Fibroblast of skin of scalp (primary cell): ENCODE measurements around the gene KIAA0825.
A peak's percentile ranks its signal among the peaks of the same experiment; 100 is the strongest.

Experiments
- DNase-seq: peaks from one replicate; pipeline ENCODE4 v3.0.0-alpha.2; 2013

The KIAA0825 gene

DNA sequence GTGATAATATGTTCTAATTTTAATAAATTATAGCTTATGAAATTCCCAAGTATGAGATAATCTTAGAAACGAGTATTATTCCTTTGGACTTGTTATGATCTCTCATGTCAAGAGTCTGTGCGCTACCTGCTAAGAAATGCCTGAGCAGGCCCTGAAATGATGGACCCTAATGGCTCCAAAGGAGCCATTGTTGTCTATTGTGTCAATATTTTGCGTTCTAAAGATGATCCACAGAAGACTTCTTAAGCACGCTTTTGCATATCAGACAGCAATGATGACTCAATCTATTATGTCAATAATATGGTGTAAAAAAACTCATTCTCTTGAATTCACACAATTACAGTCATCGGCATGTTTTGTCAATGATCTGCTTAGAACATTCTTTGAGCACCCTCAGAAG, 306.1 kb downstream of the KIAA0825 start:
- no peak for DNase-seq

- DNase-seq: no peak
Measured at GRCh38 chr5:94310833-94311232, 307.6 kb downstream of the KIAA0825 start.

DNA sequence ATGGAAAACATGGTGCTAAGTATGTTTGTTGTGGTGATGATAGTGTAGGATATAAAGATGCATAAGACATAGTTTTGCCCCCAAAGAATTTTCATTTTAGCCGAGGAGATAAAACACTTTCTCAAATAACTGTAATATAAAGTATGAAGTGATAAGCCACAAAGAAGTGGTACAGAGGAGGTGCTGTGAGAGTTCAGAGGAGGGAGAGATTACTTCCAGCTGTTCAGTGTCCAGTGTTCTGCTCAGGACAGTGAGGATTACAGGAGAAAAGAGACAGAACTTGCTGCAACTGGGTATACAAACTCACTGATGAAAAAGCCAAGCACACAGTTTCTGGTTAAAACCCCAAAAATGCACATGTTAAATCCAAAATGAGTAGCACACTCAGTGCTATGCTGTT, 309.3 kb downstream of the KIAA0825 start:
- no peak for DNase-seq

- DNase-seq: no peak
Measured at GRCh38 chr5:94308442-94308841, 310.0 kb downstream of the KIAA0825 start.

- DNase-seq: no peak
Measured at GRCh38 chr5:94304146-94304545, 314.3 kb downstream of the KIAA0825 start.

DNA sequence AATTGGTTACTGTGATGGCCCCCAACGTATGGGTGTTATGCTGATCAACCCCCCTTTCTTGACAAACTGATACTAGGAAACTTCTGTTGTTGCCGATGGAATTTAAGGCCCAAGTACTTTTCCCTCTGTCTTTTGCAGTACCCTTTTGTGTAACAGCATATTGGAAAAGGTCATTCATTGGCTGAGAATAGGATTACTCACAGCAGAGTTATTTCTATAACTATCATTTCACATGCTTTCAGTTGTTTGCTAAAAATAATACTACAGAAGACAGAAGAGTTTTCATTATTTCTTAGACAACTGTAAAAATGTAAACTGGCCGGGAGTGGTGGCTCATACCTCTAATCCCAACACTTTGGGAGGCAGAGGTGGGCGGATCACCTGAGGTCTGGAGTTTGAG, 329.5 kb downstream of the KIAA0825 start:
- DNase-seq: peak; percentile 51

DNA sequence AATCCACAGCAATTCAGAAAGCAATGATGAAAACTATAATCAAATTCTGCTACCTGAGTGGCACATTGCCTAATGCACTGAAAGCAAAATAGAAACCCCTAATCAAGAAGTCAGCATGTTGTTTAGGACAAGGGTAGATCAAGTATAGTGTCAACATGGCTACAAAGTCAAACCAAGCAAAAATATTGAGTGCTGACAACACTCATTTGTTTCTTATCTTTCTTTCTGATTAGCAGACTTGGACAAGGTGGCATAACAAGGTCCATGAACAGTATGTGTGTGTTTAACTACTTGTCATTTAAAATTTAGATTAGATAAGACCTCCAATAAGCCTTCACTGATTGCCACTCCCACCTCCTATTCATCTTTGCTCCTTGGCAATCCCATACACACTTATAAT, 332.4 kb downstream of the KIAA0825 start:
- DNase-seq: no peak

- no peak for DNase-seq
Measured at GRCh38 chr5:94283093-94283492, 335.3 kb downstream of the KIAA0825 start.

- no peak for DNase-seq
Measured at GRCh38 chr5:94281236-94281801, 337.1 kb downstream of the KIAA0825 start.

DNA sequence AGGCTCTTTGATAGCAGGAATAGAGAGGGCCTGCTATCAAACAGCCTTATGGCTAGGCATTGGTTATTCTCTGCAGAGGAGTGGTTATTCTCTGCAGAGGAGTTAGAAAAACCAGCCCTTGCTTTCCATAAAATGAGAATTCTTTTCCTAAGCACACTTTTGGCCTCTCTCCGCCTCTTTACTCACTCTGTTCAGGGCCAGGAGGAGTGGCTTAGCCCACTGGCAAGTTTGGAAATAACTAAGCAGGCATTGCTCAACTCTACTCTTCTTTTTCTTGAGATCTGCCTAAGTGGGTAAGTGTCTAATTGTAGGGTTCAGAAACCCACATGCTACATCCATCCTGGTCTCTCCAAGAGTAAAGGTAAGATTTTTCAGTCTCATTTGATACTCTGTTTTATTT, 341.7 kb downstream of the KIAA0825 start:
- DNase-seq: no peak

- no peak for DNase-seq
Measured at GRCh38 chr5:94276048-94276447, 342.4 kb downstream of the KIAA0825 start.

GRCh38 chr5:94274707-94275106, 343.7 kb downstream of the KIAA0825 start:
- DNase-seq: no peak

GRCh38 chr5:94268226-94268625, 350.2 kb downstream of the KIAA0825 start:
- no peak for DNase-seq

DNA sequence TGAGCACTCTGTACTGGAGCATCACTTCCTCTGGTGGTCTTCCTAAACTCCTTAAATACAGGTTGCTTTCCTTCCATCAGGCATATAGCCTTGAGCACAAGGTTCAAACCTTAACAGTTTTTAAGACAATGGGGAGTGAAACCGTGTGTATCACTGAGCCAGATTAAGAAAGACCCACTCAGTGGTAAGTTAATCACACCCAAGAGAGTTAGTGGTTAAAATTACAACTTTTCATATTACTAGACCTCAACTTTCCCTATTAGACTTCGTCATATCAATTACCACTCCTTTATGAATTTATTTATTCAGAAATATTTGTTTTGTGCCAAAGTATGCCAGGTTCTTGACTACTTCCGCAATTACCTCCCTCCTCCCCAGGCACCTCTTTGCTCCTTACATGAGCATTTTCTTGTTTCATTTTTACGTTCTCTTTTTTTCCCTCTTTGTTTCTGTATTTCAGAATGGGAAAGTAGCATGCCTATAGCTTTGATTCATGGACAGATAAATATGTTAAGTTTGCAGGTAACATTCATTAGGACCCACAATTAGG, 351.0 kb downstream of the KIAA0825 start:
- no peak for DNase-seq

DNA sequence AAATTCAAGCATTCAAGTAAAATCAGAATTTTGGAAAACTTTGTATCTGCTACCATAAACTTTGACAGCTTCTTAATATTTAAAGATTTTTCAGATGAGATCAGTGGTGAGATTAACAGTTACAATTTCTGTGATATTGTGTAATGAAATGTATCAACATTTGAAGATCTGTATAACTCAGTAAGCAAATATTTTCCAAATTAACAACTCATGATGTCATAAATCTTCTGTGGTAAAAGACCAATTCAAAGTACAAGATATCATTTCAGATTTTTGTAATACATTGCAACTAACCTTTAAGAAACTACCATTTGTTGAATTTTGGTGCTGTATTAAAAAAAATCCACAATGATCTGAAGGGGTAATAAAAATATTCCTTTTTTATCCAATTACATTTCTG, 352.2 kb downstream of the KIAA0825 start:
- no peak for DNase-seq

DNA sequence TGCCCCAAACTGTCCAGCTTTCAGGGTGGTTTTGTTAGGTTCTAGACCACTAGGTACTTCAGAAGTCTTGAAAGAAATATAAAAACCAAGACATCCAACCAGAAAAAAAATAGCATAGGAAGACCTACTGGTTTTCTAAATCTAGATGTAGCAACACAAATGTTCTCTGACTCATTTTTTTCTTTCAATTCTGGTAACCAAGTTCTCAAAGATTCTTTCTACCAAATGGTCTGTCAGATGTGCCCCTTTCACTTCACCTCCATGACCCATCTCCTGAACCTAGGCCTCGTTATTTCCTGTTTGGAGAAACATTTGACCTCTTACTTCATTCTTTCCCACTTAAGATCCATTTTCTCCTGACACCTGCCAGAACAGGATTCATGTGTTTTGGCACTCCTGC, 355.3 kb downstream of the KIAA0825 start:
- no peak for DNase-seq

DNA sequence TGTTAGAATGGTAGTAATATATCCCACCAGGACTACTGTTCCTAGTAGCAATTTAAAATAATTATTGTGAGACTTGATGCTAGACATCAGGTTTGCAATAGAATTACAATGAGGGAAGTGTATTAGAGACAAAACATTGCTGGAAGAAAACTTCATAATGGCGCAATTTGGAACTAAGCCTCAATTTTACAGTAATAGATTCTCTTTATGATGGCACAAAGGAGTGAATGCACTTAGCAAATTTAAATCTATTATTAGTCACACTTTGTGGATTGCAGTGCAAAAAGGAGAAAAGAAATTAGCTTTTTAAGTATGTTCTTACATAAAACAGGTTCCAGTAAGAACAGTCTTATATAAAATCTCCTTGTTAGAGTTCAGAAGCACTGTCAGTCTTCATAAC, 358.3 kb downstream of the KIAA0825 start:
- no peak for DNase-seq

GRCh38 chr5:94254214-94254613, 364.2 kb downstream of the KIAA0825 start:
- DNase-seq: no peak

- DNase-seq: no peak
Measured at GRCh38 chr5:94250985-94251384, 367.4 kb downstream of the KIAA0825 start.

DNA sequence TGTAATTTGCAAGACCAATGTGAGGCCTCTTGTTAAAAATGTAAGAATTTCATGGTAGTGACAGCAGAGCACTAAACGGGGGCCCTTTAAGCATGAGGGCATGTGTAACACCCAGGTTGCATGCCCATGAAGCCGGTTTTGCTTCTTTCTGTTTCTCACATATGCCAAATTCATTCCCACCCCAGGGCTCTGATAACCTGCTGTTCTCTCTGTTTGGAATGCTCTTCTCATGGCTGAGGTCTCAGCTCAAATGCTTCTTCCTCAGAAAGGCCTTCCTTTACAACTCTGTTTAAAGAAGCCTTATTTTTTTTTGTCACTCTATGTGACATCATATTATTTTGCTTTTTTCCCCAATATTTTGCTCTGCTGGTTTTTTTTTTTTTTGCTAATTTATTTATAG, 369.0 kb downstream of the KIAA0825 start:
- no peak for DNase-seq

GRCh38 chr5:94248175-94248875, 370.1 kb downstream of the KIAA0825 start:
- DNase-seq: no peak

DNA sequence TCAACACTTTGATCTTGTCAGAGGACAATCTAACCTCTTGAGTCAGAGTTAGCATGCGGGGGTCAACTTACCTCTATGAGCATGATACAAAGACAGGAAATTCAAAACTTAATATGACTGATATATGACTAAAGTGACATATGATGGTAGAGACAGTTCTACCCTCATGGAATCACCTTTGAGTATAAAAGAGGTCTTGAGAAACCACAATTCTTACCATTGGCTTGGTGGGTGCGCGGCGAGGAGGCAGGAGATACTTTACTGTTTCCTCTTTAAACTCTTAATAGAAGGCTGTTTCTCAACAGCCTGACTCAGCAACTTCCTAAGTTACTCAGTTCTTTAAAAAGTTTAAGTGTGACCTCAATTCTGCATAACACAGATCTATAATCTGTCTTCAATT, 372.8 kb downstream of the KIAA0825 start:
- DNase-seq: no peak

- DNase-seq: no peak
Measured at GRCh38 chr5:94244921-94245320, 373.5 kb downstream of the KIAA0825 start.

- peak; percentile 14 for DNase-seq
Measured at GRCh38 chr5:94243612-94244011, 374.8 kb downstream of the KIAA0825 start.
